GM12875 (cell line): ENCODE measurements around the gene MED14.

Experiments
- H3K4me3 ChIP-seq: one replicate; pipeline ENCODE4 v1.5.1; 2011; ENCODE audit warnings: low read depth, low read length, control low read depth
- CTCF ChIP-seq: IDR thresholded peaks from 2 replicates; pipeline ENCODE4 v1.5.1; 2011; ENCODE audit warnings: low read depth, mild to moderate bottlenecking, control low read depth, inconsistent platforms, low read length, moderate library complexity, borderline replicate concordance; ENCODE audit not compliant: insufficient read depth

Gene MED14

GRCh38 chrX:40720339-40720738 lies 15.0 kb downstream of the MED14 start:
- no peak for TF ChIP-seq CTCF
- H3K4me3 ChIP-seq = no peak overlapping the region

- H3K4me3 ChIP-seq = no peak overlapping the region
- TF ChIP-seq CTCF = no peak
Measured at GRCh38 chrX:40719731-40720130, 15.6 kb downstream of the MED14 start.

- no peak overlapping the region for H3K4me3 ChIP-seq
- TF ChIP-seq CTCF = no peak
Measured at GRCh38 chrX:40719218-40719617, 16.1 kb downstream of the MED14 start.

GRCh38 chrX:40709395-40709794 lies 25.9 kb downstream of the MED14 start:
- TF ChIP-seq CTCF = no peak
- H3K4me3 ChIP-seq = no peak overlapping the region

- no peak overlapping the region for H3K4me3 ChIP-seq
- no peak for TF ChIP-seq CTCF
Measured at GRCh38 chrX:40705658-40706312, 29.6 kb downstream of the MED14 start.

GRCh38 chrX:40700640-40701342 lies 34.6 kb downstream of the MED14 start:
- no peak overlapping the region for H3K4me3 ChIP-seq
- no peak for TF ChIP-seq CTCF

- no peak for TF ChIP-seq CTCF
Measured at GRCh38 chrX:40698851-40699250, 36.5 kb downstream of the MED14 start.

More at GRCh38 chrX:40698851-40699250, 36.5 kb downstream of the MED14 start:
- no peak overlapping the region for H3K4me3 ChIP-seq
